ENCODE data around the gene CENPS. TPM values are rescaled to one million over a fixed set of nuclear protein-coding genes. Genes with fewer than 3 reads are reported as not detected.
A peak's percentile ranks its signal among the peaks of the same experiment; 100 is the strongest.

Gene CENPS
- total and polyA plus RNA-seq, 9 of the 15 experiments (the other 6 are each of a cell fraction or from before 2014, with no cell fraction given): 10.2 to 36.0 (median 26.0) TPM

- TF ChIP-seq, protein P1, sequence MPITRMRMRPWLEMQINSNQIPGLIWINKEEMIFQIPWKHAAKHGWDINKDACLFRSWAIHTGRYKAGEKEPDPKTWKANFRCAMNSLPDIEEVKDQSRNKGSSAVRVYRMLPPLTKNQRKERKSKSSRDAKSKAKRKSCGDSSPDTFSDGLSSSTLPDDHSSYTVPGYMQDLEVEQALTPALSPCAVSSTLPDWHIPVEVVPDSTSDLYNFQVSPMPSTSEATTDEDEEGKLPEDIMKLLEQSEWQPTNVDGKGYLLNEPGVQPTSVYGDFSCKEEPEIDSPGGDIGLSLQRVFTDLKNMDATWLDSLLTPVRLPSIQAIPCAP (CRISPR knock-in tag; IDR thresholded peaks at IDR 0.05; ENCODE audit: borderline replicate concordance): no peak
- no peak for TF ChIP-seq POLR3G (IDR thresholded peaks at IDR 0.05; ENCODE audit: extremely low read depth, insufficient read length, insufficient replicate concordance)
- 0 out of 2 replicates have a peak, but pooled peaks have one; percentile 2 for TF ChIP-seq ZNF282 (CRISPR knock-in tag; IDR thresholded peaks at IDR 0.05)
- TF ChIP-seq NEUROD1 (IDR thresholded peaks at IDR 0.05; ENCODE audit: borderline replicate concordance, low read depth, low read length, partially characterized antibody): no peak
- no peak for TF ChIP-seq KAT8 (IDR thresholded peaks at IDR 0.05; ENCODE audit: low read depth)
- no peak for TF ChIP-seq CHD2 (IDR thresholded peaks at IDR 0.05; ENCODE audit: low read depth, low read length)
- TF ChIP-seq ZNF551 (CRISPR knock-in tag; IDR thresholded peaks at IDR 0.05): no peak
- no peak for TF ChIP-seq ZBTB1 (CRISPR knock-in tag; IDR thresholded peaks at IDR 0.05; ENCODE audit: borderline replicate concordance, low read depth)
- no peak for TF ChIP-seq ZBTB7A (IDR thresholded peaks at IDR 0.05; ENCODE audit: borderline replicate concordance, control insufficient read depth, low read depth, low read length)
- TF ChIP-seq, protein P2, sequence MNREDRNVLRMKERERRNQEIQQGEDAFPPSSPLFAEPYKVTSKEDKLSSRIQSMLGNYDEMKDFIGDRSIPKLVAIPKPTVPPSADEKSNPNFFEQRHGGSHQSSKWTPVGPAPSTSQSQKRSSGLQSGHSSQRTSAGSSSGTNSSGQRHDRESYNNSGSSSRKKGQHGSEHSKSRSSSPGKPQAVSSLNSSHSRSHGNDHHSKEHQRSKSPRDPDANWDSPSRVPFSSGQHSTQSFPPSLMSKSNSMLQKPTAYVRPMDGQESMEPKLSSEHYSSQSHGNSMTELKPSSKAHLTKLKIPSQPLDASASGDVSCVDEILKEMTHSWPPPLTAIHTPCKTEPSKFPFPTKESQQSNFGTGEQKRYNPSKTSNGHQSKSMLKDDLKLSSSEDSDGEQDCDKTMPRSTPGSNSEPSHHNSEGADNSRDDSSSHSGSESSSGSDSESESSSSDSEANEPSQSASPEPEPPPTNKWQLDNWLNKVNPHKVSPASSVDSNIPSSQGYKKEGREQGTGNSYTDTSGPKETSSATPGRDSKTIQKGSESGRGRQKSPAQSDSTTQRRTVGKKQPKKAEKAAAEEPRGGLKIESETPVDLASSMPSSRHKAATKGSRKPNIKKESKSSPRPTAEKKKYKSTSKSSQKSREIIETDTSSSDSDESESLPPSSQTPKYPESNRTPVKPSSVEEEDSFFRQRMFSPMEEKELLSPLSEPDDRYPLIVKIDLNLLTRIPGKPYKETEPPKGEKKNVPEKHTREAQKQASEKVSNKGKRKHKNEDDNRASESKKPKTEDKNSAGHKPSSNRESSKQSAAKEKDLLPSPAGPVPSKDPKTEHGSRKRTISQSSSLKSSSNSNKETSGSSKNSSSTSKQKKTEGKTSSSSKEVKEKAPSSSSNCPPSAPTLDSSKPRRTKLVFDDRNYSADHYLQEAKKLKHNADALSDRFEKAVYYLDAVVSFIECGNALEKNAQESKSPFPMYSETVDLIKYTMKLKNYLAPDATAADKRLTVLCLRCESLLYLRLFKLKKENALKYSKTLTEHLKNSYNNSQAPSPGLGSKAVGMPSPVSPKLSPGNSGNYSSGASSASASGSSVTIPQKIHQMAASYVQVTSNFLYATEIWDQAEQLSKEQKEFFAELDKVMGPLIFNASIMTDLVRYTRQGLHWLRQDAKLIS (CRISPR knock-in tag; IDR thresholded peaks at IDR 0.05): peak; percentile 9; the same call in 1 of the 2 replicates
- TF ChIP-seq E2F6 (IDR thresholded peaks at IDR 0.05; ENCODE audit: borderline replicate concordance in 1 of 2, extremely low read depth in 1 of 2, insufficient read depth in 1 of 2, insufficient read length in 1 of 2, low read depth in 1 of 2, low read length in 1 of 2, poor library complexity in 1 of 2, severe bottlenecking in 1 of 2): no peak
- no peak for TF ChIP-seq SMAD3 (CRISPR knock-in tag; conservative IDR thresholded peaks at IDR 0.05)
- 0 out of 2 replicates have a peak, but pooled peaks have one; percentile 15 for TF ChIP-seq XRCC5 (IDR thresholded peaks at IDR 0.05; ENCODE audit: low read depth, low read length)
- TF ChIP-seq ZNF274 (IDR thresholded peaks at IDR 0.05; ENCODE audit: borderline replicate concordance, low read depth, low read length): no peak
- TF ChIP-seq NCOA2 (IDR thresholded peaks at IDR 0.05; ENCODE audit: partially characterized antibody in 2 of 2): no peak
- TF ChIP-seq ZNF766 (CRISPR knock-in tag; conservative IDR thresholded peaks at IDR 0.05): no peak
- TF ChIP-seq NR4A1 (CRISPR knock-in tag; IDR thresholded peaks at IDR 0.05): 0 out of 2 replicates have a peak, but pooled peaks have one; percentile 5
- no peak for TF ChIP-seq NR4A1 (tag; IDR thresholded peaks at IDR 0.05)
- TF ChIP-seq ZNF75A (CRISPR knock-in tag; IDR thresholded peaks at IDR 0.05): no peak
Measured at GRCh38 chr1:10399444-10399941, 30.7 kb upstream of the CENPS start (continued).

All from K562 (cell line).